Esophagus squamous epithelium (tissue), 4 donors: ENCODE results near the gene LRRC4C.

Source experiments
- CTCF ChIP-seq, 6 experiments: fragments of 450-650 bp in 4 of 6; fragments of 200-600 bp in 2 of 6; sonication (generic) in 2 of 6; IDR thresholded peaks; one replicate each; pipeline ENCODE4 v1.5.1; 2016 to 2019; ENCODE audit warnings: antibody characterized with exemption in 6 of 6, mild to moderate bottlenecking in 4 of 6, moderate library complexity in 4 of 6
- POLR2A ChIP-seq, 4 donors: fragments of 450-650 bp; IDR thresholded peaks; one replicate each; pipeline ENCODE4 v1.6.1; 2017; ENCODE audit warnings: antibody characterized with exemption in 4 of 4, mild to moderate bottlenecking in 4 of 4, moderate library complexity in 3 of 4

DNA sequence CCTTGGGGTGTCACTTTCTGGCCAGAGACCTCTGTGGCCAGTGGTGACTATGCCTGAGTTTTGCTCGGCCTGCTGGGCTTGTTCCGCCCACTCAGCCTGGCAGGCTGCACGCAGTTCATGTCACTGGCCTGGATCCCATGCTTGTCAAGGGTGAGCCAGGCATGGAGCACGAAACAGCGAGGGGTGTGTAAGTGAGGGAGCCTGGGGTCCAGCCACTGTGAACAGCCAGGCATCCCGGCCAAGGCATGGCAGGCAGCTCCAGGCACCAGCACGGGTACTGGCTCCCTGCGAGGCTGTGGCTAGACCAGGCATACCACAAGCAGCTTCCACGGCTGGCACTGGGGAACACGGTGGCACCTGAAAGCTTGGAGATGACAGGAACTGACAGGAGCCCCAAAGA, 214.3 kb downstream of the LRRC4C start:
- TF ChIP-seq CTCF (IDR thresholded peaks at IDR 0.05) (no peak), POLR2A (IDR thresholded peaks at IDR 0.05) (no peak)
